ENCODE data around the gene ERLEC1. TPM values are rescaled to one million over a fixed set of nuclear protein-coding genes. Genes with fewer than 3 reads are reported as not detected.
"Not testable (repeated sequence)": the region's sequence is repeated elsewhere in the genome, so short reads cannot be mapped to it uniquely, and the experiment has no call there.

ERLEC1 gene
- total RNA-seq, 1 donor from 2014 or later = 39.6 TPM

- intact Hi-C loops (cut with DNase I) = no loop called here
Measured at GRCh38 chr2:53826587-53827397, 39.9 kb downstream of the ERLEC1 start.

GRCh38 chr2:53827398-53828175, 40.7 kb downstream of the ERLEC1 start:
- ATAC-seq = peak; percentile 37
- intact Hi-C loops (cut with DNase I) = no loop called here
- DNase-seq (ENCODE audit: low spot score) = no peak

More at GRCh38 chr2:53826587-53827397, 39.9 kb downstream of the ERLEC1 start:
- no peak for DNase-seq (ENCODE audit: low spot score)
- peak; percentile 94 for ATAC-seq

- intact Hi-C loops (cut with DNase I) = no loop called here
- ATAC-seq (no peak), DNase-seq (ENCODE audit: low spot score) (no peak)
Measured at GRCh38 chr2:53828331-53828730, 41.5 kb downstream of the ERLEC1 start.

- ATAC-seq (peak; percentile 75), DNase-seq (ENCODE audit: low spot score) (no peak)
- intact Hi-C loops (cut with DNase I) = no loop called here
Measured at GRCh38 chr2:53829273-53829979, 42.6 kb downstream of the ERLEC1 start.

GRCh38 chr2:53829980-53830290, 43.1 kb downstream of the ERLEC1 start:
- DNase-seq (ENCODE audit: low spot score); intact Hi-C loops (cut with DNase I); ATAC-seq: not testable (repeated sequence)

- intact Hi-C loops (cut with DNase I) = no loop called here
- DNase-seq (ENCODE audit: low spot score) (no peak), ATAC-seq (no peak)
Measured at GRCh38 chr2:53840580-53840979, 53.7 kb downstream of the ERLEC1 start.

GRCh38 chr2:53841651-53842050, 54.8 kb downstream of the ERLEC1 start:
- intact Hi-C loops (cut with DNase I); ATAC-seq; DNase-seq (ENCODE audit: low spot score): not testable (repeated sequence)

GRCh38 chr2:53842891-53843290, 56.0 kb downstream of the ERLEC1 start:
- no peak for DNase-seq (ENCODE audit: low spot score)
- intact Hi-C loops (cut with DNase I) = no loop called here
- ATAC-seq = no peak

- intact Hi-C loops (cut with DNase I) = no loop called here
- DNase-seq (ENCODE audit: low spot score) = no peak
Measured at GRCh38 chr2:53843595-53843994, 56.8 kb downstream of the ERLEC1 start.

GRCh38 chr2:53848062-53848461, 61.2 kb downstream of the ERLEC1 start:
- intact Hi-C loops (cut with DNase I) = no loop called here
- ATAC-seq = no peak
- no peak for DNase-seq (ENCODE audit: low spot score)

More at GRCh38 chr2:53843595-53843994, 56.8 kb downstream of the ERLEC1 start:
- ATAC-seq = no peak

- DNase-seq (ENCODE audit: low spot score); intact Hi-C loops (cut with DNase I): not testable (repeated sequence)
- ATAC-seq = peak; percentile 24
Measured at GRCh38 chr2:53851052-53851757, 64.4 kb downstream of the ERLEC1 start.

- intact Hi-C loops (cut with DNase I) = no loop called here
- no peak for DNase-seq (ENCODE audit: low spot score)
- no peak for ATAC-seq
Measured at GRCh38 chr2:53852532-53852931, 65.7 kb downstream of the ERLEC1 start.

- DNase-seq (ENCODE audit: low spot score) (no peak), ATAC-seq (no peak)
- intact Hi-C loops (cut with DNase I) = no loop called here
Measured at GRCh38 chr2:53854678-53855077, 67.8 kb downstream of the ERLEC1 start.

GRCh38 chr2:53856272-53856671, 69.4 kb downstream of the ERLEC1 start:
- DNase-seq (ENCODE audit: low spot score) (no peak), ATAC-seq (no peak)
- intact Hi-C loops (cut with DNase I) = no loop called here

GRCh38 chr2:53859206-53860181, 72.7 kb downstream of the ERLEC1 start, which contains the start of gene GPR75:
TSS of gene GPR75 (minus strand) at chr2:53859967. CDS start at chr2:53854756, 5,211 bp downstream.
- DNase-seq (ENCODE audit: low spot score) (peak; percentile 58), ATAC-seq (peak; percentile 70)
- intact Hi-C loops (cut with DNase I) = no loop called here

- intact Hi-C loops (cut with DNase I) = no loop called here
- ATAC-seq = no peak
Measured at GRCh38 chr2:53861824-53862223, 75.0 kb downstream of the ERLEC1 start.

GRCh38 chr2:53863538-53864227, 76.8 kb downstream of the ERLEC1 start:
- DNase-seq (ENCODE audit: low spot score) (no peak), ATAC-seq (no peak)
- intact Hi-C loops (cut with DNase I) = no loop called here

More at GRCh38 chr2:53861824-53862223, 75.0 kb downstream of the ERLEC1 start:
- DNase-seq (ENCODE audit: low spot score) = no peak
